ENCODE measurements around the gene ZNF473.

- TF ChIP-seq POLR2A (IDR thresholded peaks at IDR 0.05; ENCODE audit: low read length) (no peak), RNF2 (IDR thresholded peaks at IDR 0.05; ENCODE audit: borderline replicate concordance, low read depth) (no peak), CTCF (IDR thresholded peaks at IDR 0.05) (no peak), ZFP36 (IDR thresholded peaks at IDR 0.05; ENCODE audit: borderline replicate concordance, partially characterized antibody) (no peak), HDAC2 (IDR thresholded peaks at IDR 0.05) (no peak)
These were observed 23.3 kb upstream of the ZNF473 start for GRCh38 chr19:50002386-50002960.

All from A549 (cell line).